Neural progenitor cell (in vitro differentiated cells): ENCODE results near the gene FUCA2. TPM values are rescaled to one million over a fixed set of nuclear protein-coding genes. Genes with fewer than 3 reads are reported as not detected.

ENCODE experiments used
- DNase-seq: peaks from one replicate; pipeline ENCODE4 v3.0.0-alpha.2; 2016; ENCODE audit warnings: low spot score
- H2AFZ ChIP-seq: fragments of 200-600 bp; sonication (generic); replicated peaks from 2 replicates; pipeline ENCODE4 v1.6.1; 2016; ENCODE audit warnings: antibody characterized with exemption
- H3F3A ChIP-seq: fragments of 200-600 bp; sonication (generic); 2 replicates; pipeline ENCODE4 v1.6.1; 2016; ENCODE audit warnings: antibody characterized with exemption, low read depth
- H3K27ac ChIP-seq: fragments of 200-600 bp; sonication (generic); 2 replicates; pipeline ENCODE4 v1.5.1; 2016; ENCODE audit warnings: mild to moderate bottlenecking
- H3K27me3 ChIP-seq: fragments of 200-600 bp; sonication (generic); 2 replicates; pipeline ENCODE4 v1.6.1; 2016; ENCODE audit warnings: mild to moderate bottlenecking, moderate library complexity
- H3K36me3 ChIP-seq: fragments of 200-600 bp; sonication (generic); 2 replicates; pipeline ENCODE4 v1.5.1; 2016
- H3K4me1 ChIP-seq: fragments of 200-600 bp; sonication (generic); 2 replicates; pipeline ENCODE4 v1.6.1; 2016; ENCODE audit warnings: mixed run types
- H3K4me2 ChIP-seq: fragments of 200-600 bp; sonication (generic); 2 replicates; pipeline ENCODE4 v1.6.1; 2016
- H3K4me3 ChIP-seq: fragments of 200-600 bp; sonication (generic); 2 replicates; pipeline ENCODE4 v1.5.1; 2016
- H3K79me2 ChIP-seq: fragments of 200-600 bp; sonication (generic); 2 replicates; pipeline ENCODE4 v1.6.1; 2016; ENCODE audit warnings: low read depth
- H3K9ac ChIP-seq: fragments of 200-600 bp; sonication (generic); 2 replicates; pipeline ENCODE4 v1.6.1; 2016
- H3K9me3 ChIP-seq: fragments of 200-600 bp; sonication (generic); 2 replicates; pipeline ENCODE4 v1.5.1; 2016; ENCODE audit warnings: low read depth
- H4K20me1 ChIP-seq: fragments of 200-600 bp; sonication (generic); 2 replicates; pipeline ENCODE4 v1.6.1; 2016; ENCODE audit warnings: low read depth
- H3K27ac Mint-ChIP-seq: 3 replicates; pipeline ENCODE4 v1.8.0; 2021; ENCODE audit warnings: mixed read lengths
- H3K27me3 Mint-ChIP-seq: 2 replicates; pipeline ENCODE4 v1.8.0; 2022; ENCODE audit warnings: low read depth, mild to moderate bottlenecking, inconsistent platforms, moderate library complexity, mixed read lengths; ENCODE audit not compliant: insufficient read depth
- H3K36me3 Mint-ChIP-seq: 3 replicates; pipeline ENCODE4 v1.8.0; 2021; ENCODE audit warnings: mixed read lengths
- H3K4me1 Mint-ChIP-seq: 3 replicates; pipeline ENCODE4 v1.8.0; 2021; ENCODE audit warnings: mixed read lengths
- H3K4me3 Mint-ChIP-seq: 3 replicates; pipeline ENCODE4 v1.8.0; 2021; ENCODE audit warnings: mild to moderate bottlenecking, moderate library complexity, mixed read lengths
- H3K9me3 Mint-ChIP-seq: 3 replicates; pipeline ENCODE4 v1.8.0; 2020; ENCODE audit warnings: mixed read lengths
- CTCF ChIP-seq: fragments of 200-600 bp; sonication (generic); IDR thresholded peaks from 2 replicates; pipeline ENCODE4 v1.5.1; 2017; ENCODE audit warnings: antibody characterized with exemption, mild to moderate bottlenecking
- EZH2 ChIP-seq: fragments of 200-600 bp; sonication (generic); IDR thresholded peaks from 2 replicates; pipeline ENCODE4 v1.6.1; 2017; ENCODE audit warnings: antibody characterized with exemption, mild to moderate bottlenecking, moderate library complexity
- EZH2phosphoT487 ChIP-seq: fragments of 200-600 bp; sonication (generic); IDR thresholded peaks from 2 replicates; pipeline ENCODE4 v1.6.1; 2017; ENCODE audit warnings: antibody characterized with exemption
- total RNA-seq: library from RNA; depleted of rRNA; stranded (reverse); fragments of >200 nt; gene quantifications from 2 replicates; pipeline ENCODE4 v1.2.3, GENCODE V29; 2015; ENCODE audit warnings: low replicate concordance

FUCA2 gene
- total RNA-seq, 1 donor from 2014 or later, result 37.4 TPM

DNA sequence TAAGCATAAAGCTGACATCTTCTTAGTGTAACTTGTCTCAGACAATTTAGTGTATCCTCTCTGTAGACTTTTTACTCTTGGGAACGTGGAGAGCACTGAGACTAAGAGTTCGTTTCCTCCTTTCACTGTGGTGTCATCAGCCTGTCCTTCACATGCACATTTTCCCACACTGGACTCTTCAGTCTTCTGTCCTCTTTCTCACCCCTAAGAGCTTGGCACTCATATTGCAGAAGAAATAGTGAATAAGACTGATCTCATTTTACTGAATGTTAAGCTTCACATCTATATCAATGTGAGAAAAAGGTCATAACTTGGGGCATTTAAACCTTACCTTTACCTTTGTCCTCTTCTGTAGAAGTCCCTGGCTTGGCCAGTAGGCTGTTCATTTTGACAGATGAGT is 25.6 kb downstream of the FUCA2 start:
- no peaks in the 10 kb centered on the region for H3K27me3 ChIP-seq
- Mint-ChIP-seq H3K27me3 (no peaks in the 10 kb centered on the region), H3K4me3 (no peak overlapping the region), H3K4me1 (no peaks in the 10 kb centered on the region), H3K9me3 (no peaks in the 10 kb centered on the region), H3K27ac (no peak overlapping the region), H3K36me3 (no peaks in the 10 kb centered on the region)
- H3K9ac ChIP-seq, result no peak overlapping the region
- no peak overlapping the region for H3K27ac ChIP-seq
- H3K4me1 ChIP-seq, result no peaks in the 10 kb centered on the region
- no peak for DNase-seq
- H3K9me3 ChIP-seq, result no peaks in the 10 kb centered on the region
- H4K20me1 ChIP-seq, result no peaks in the 10 kb centered on the region
- no peak overlapping the region for H3K4me3 ChIP-seq
- no peaks in the 10 kb centered on the region for H3K36me3 ChIP-seq
- no peak for TF ChIP-seq EZH2
- no peak for TF ChIP-seq EZH2phosphoT487
- no peak for TF ChIP-seq CTCF
- no peaks in the 10 kb centered on the region for H3K79me2 ChIP-seq
- H3K4me2 ChIP-seq, result no peak overlapping the region
- no peak overlapping the region for H2AFZ ChIP-seq
- no peaks in the 10 kb centered on the region for H3F3A ChIP-seq

DNA sequence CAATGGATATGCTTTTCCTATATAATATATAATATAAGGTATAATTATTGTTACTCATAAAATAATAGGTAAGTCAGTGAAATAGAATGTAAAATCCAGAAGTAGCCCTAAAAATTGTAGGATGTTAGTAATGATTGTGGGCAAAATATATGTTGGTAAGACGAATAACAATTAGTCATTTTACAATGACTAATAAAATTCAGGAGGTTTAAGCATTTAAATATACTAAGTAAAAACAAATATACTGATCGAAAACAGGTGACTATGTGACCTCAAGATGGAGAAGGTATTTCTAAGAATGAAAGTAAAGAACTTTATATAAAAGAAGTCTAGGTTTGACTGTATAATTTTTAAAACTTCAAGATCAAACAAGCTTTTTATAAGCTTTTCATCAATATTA is 28.9 kb downstream of the FUCA2 start:
- Histone ChIP-seq H3K9ac (no peak overlapping the region), H2AFZ (no peak overlapping the region), H3K4me2 (no peak overlapping the region), H3K9me3 (no peaks in the 10 kb centered on the region), H3K79me2 (no peaks in the 10 kb centered on the region), H3K4me3 (no peak overlapping the region), H3K27me3 (no peaks in the 10 kb centered on the region), H3K4me1 (no peaks in the 10 kb centered on the region), H3F3A (peaks cover 3% of the 10 kb centered on the region), H4K20me1 (no peaks in the 10 kb centered on the region), H3K36me3 (no peaks in the 10 kb centered on the region), H3K27ac (no peak overlapping the region)
- Mint-ChIP-seq H3K4me1 (no peaks in the 10 kb centered on the region), H3K27me3 (no peaks in the 10 kb centered on the region), H3K36me3 (no peaks in the 10 kb centered on the region), H3K27ac (no peak overlapping the region), H3K4me3 (no peak overlapping the region), H3K9me3 (no peaks in the 10 kb centered on the region)
- no peak for DNase-seq
- TF ChIP-seq EZH2 (no peak), CTCF (no peak), EZH2phosphoT487 (no peak)

DNA sequence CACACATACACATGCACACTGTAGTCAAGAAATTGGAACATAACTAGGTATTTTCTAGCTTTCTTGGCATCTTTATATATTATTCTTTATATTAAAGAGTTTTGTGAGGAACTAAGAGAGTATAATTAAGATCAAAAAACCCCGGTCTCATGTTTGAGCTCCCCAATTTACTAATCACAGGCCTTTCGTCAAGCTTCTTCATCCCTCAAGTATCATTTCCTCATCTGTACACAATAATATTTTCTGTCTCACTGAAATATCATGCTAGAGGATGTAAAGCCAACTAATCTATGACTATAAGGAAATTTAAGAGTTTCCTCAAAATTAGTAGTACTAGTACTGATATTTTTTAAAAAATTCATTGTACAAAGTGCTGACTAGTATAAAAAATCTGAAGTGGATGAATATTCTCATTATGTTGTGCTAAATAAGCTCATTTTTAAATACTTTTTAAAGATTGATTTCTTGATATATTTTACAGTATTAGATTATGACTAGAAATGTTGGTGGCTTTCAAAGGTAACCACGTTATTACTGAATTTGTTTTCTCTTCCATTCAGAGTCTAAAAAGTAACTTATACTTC is 32.9 kb downstream of the FUCA2 start:
- Histone ChIP-seq H3K9me3 (no peaks in the 10 kb centered on the region), H3K27me3 (no peaks in the 10 kb centered on the region), H3K36me3 (no peaks in the 10 kb centered on the region), H3K4me3 (no peak overlapping the region), H3K9ac (no peak overlapping the region), H3K4me2 (no peak overlapping the region), H3F3A (peaks cover 3% of the 10 kb centered on the region), H2AFZ (no peak overlapping the region), H3K27ac (no peak overlapping the region), H4K20me1 (no peaks in the 10 kb centered on the region), H3K79me2 (no peaks in the 10 kb centered on the region), H3K4me1 (no peaks in the 10 kb centered on the region)
- Mint-ChIP-seq H3K36me3 (no peaks in the 10 kb centered on the region), H3K4me1 (no peaks in the 10 kb centered on the region), H3K27ac (no peak overlapping the region), H3K4me3 (no peak overlapping the region), H3K9me3 (no peaks in the 10 kb centered on the region), H3K27me3 (no peaks in the 10 kb centered on the region)
- DNase-seq, result no peak
- no peak for TF ChIP-seq EZH2
- no peak for TF ChIP-seq CTCF
- TF ChIP-seq EZH2phosphoT487, result no peak
